Stimulated activated CD8-positive, alpha-beta memory T cell treated with anti-CD3 and anti-CD28 coated beads, Interleukin-2, amount 100 ng/mL, for 1 hour (primary cell): ENCODE data around the gene BIRC6.
"Not testable (repeated sequence)": the region's sequence is repeated elsewhere in the genome, so short reads cannot be mapped to it uniquely, and the experiment has no call there.

ENCODE experiments used
- DNase-seq, 2 donors: peaks; one replicate each; pipeline ENCODE4 v3.0.0-alpha.2; 2020; ENCODE audit warnings: low read depth in 2 of 2

The BIRC6 gene

GRCh38 chr2:32504877-32505478 lies 148.2 kb downstream of the BIRC6 start:
- DNase-seq, result no peak

GRCh38 chr2:32506446-32506845 lies 149.6 kb downstream of the BIRC6 start:
- no peak for DNase-seq

GRCh38 chr2:32514946-32515345 lies 158.1 kb downstream of the BIRC6 start:
- DNase-seq, result no peak

GRCh38 chr2:32516567-32516966 lies 159.7 kb downstream of the BIRC6 start:
- no peak for DNase-seq

GRCh38 chr2:32522770-32523169 lies 165.9 kb downstream of the BIRC6 start:
- DNase-seq, result no peak

GRCh38 chr2:32523686-32524085 lies 166.9 kb downstream of the BIRC6 start:
- DNase-seq, result no peak

GRCh38 chr2:32532341-32532740 lies 175.5 kb downstream of the BIRC6 start:
- no peak for DNase-seq

GRCh38 chr2:32532961-32533360 lies 176.1 kb downstream of the BIRC6 start:
- DNase-seq, result no peak

GRCh38 chr2:32534831-32535230 lies 178.0 kb downstream of the BIRC6 start:
- no peak for DNase-seq

GRCh38 chr2:32538735-32539134 lies 181.9 kb downstream of the BIRC6 start:
- no peak for DNase-seq

GRCh38 chr2:32552483-32552882 lies 195.7 kb downstream of the BIRC6 start:
- DNase-seq, result not testable (repeated sequence)

GRCh38 chr2:32553829-32554432 lies 197.1 kb downstream of the BIRC6 start:
- no peak for DNase-seq

- DNase-seq, result no peak
Observed at GRCh38 chr2:32558492-32558891, 201.7 kb downstream of the BIRC6 start.

- DNase-seq, result no peak
Observed at GRCh38 chr2:32559136-32559535, 202.3 kb downstream of the BIRC6 start.

- no peak for DNase-seq
Observed at GRCh38 chr2:32562906-32563305, 206.1 kb downstream of the BIRC6 start.

GRCh38 chr2:32564417-32565035 lies 207.7 kb downstream of the BIRC6 start:
- no peak for DNase-seq

- DNase-seq, result no peak
Observed at GRCh38 chr2:32565902-32566301, 209.1 kb downstream of the BIRC6 start.

GRCh38 chr2:32572030-32572429 lies 215.2 kb downstream of the BIRC6 start:
- DNase-seq, result no peak

GRCh38 chr2:32572737-32573136 lies 215.9 kb downstream of the BIRC6 start:
- DNase-seq, result no peak

GRCh38 chr2:32591669-32592463 lies 235.0 kb downstream of the BIRC6 start:
- no peak for DNase-seq

- DNase-seq, result no peak
Observed at GRCh38 chr2:32594573-32594972, 237.8 kb downstream of the BIRC6 start.

- DNase-seq, result no peak
Observed at GRCh38 chr2:32611366-32611765, 254.5 kb downstream of the BIRC6 start.

- no peak for DNase-seq
Observed at GRCh38 chr2:32611771-32612170, 254.9 kb downstream of the BIRC6 start.
